Neural progenitor cell (in vitro differentiated cells): ENCODE measurements around the gene ZNF471.

Experiments used
- EZH2 ChIP-seq: fragments of 200-600 bp; sonication (generic); IDR thresholded peaks from 2 replicates; pipeline ENCODE4 v1.6.1; 2017; ENCODE audit warnings: antibody characterized with exemption, mild to moderate bottlenecking, moderate library complexity
- EZH2phosphoT487 ChIP-seq: fragments of 200-600 bp; sonication (generic); IDR thresholded peaks from 2 replicates; pipeline ENCODE4 v1.6.1; 2017; ENCODE audit warnings: antibody characterized with exemption
- TF ChIP-seq, protein P1 (sequence below): fragments of 200-600 bp; sonication (generic); IDR thresholded peaks from 2 replicates; pipeline ENCODE4 v1.5.1; 2017; ENCODE audit warnings: antibody characterized with exemption, mild to moderate bottlenecking

DNA sequence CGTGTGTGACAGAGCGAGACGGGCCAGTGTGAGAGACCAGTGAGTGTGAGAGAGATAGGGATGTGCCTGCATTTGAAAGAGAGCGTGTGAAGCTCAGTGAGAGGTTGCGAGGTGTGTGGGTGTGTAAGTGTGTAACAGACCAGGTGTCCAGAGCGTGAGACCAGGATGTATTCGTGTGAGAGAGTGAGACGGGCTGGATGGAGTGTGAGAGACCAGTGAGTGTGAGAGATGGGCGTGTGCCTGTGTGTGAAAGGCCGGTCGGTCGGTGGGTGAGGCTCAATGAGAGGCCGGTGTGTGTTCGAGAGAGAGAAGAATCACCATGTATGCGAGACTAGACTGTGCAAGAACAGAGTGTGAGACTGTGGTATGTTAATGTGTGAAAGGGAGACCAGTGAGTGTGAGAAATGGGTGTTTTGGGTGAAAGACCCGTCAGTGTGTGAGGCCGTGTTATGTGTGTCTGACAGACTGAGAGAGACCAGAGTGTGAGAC is 679 bp downstream of the ZNF471 start:
- TF ChIP-seq, protein P1, sequence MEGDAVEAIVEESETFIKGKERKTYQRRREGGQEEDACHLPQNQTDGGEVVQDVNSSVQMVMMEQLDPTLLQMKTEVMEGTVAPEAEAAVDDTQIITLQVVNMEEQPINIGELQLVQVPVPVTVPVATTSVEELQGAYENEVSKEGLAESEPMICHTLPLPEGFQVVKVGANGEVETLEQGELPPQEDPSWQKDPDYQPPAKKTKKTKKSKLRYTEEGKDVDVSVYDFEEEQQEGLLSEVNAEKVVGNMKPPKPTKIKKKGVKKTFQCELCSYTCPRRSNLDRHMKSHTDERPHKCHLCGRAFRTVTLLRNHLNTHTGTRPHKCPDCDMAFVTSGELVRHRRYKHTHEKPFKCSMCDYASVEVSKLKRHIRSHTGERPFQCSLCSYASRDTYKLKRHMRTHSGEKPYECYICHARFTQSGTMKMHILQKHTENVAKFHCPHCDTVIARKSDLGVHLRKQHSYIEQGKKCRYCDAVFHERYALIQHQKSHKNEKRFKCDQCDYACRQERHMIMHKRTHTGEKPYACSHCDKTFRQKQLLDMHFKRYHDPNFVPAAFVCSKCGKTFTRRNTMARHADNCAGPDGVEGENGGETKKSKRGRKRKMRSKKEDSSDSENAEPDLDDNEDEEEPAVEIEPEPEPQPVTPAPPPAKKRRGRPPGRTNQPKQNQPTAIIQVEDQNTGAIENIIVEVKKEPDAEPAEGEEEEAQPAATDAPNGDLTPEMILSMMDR = no peak
- TF ChIP-seq EZH2 (no peak), EZH2phosphoT487 (no peak)
